Measurements from ENCODE around the gene GSK3B. TPM values are rescaled to one million over a fixed set of nuclear protein-coding genes. Genes with fewer than 3 reads are reported as not detected.

The GSK3B gene
- total RNA-seq, 2 donors from 2014 or later, result 28.7 to 39.3 TPM

DNA sequence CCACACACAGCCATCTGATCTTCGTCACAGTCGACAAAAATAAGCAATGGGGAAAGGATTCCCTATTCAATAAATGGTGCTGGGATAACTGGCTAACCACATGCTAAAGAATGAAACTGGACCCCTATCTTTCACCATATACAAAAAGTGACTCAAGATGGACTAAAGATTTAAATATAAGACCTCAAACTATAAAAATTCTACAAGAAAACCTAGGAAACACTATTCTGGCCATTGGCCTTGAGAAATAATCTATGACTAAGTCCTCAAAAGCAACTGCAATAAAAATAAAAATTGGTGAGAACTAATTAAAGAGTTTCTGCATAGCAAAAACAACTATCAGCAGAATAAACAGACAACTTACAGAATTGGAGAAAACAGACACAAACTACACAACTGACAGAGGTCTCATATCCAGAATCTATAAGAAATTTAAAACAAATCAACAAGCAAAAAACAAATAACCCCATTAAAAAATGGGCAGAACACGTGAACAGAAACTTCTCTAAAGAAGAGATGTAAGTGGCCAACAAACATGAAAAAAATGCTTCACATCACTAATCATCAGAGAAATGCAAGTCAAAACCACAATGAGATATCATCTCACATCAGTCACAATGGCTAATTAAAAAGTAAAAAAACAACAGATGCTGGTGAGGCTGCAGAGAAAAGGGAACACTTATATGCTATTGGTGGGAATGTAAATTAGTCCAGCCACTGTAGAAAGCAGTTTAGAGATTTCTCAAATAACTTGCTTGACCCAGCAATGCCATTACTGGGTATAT lies 208.3 kb downstream of the GSK3B start:
- no peaks in the 10 kb centered on the region for H3K9me3 ChIP-seq
- ATAC-seq (ENCODE audit: insufficient number of reproducible peaks, low FRiP score, low read depth), result no peak
- H3K4me1 ChIP-seq (ENCODE audit: control insufficient read depth in 1 of 2, low read depth in 2 of 2), result no peaks in the 10 kb centered on the region
- no peak for TF ChIP-seq CTCF (IDR thresholded peaks at IDR 0.05)
- H3K4me3 ChIP-seq, result no peak overlapping the region
- DNase-seq (ENCODE audit: low spot score), result no peak
- H3K36me3 ChIP-seq, result no peaks in the 10 kb centered on the region
- H3K27ac ChIP-seq, result no peak overlapping the region
- no peaks in the 10 kb centered on the region for H3K27me3 ChIP-seq (replicated peaks; ENCODE audit: insufficient read depth)

- Histone ChIP-seq H3K4me3 (no peak overlapping the region), H3K9me3 (no peaks in the 10 kb centered on the region), H3K27me3 (replicated peaks; ENCODE audit: insufficient read depth) (no peaks in the 10 kb centered on the region), H3K27ac (no peak overlapping the region), H3K36me3 (no peaks in the 10 kb centered on the region), H3K4me1 (ENCODE audit: control insufficient read depth in 1 of 2, low read depth in 2 of 2) (no peaks in the 10 kb centered on the region)
- no peak for ATAC-seq (ENCODE audit: insufficient number of reproducible peaks, low FRiP score, low read depth)
- no peak for TF ChIP-seq CTCF (IDR thresholded peaks at IDR 0.05)
- no peak for DNase-seq (ENCODE audit: low spot score)
Measured at GRCh38 chr3:119884161-119884557, 210.1 kb downstream of the GSK3B start.

- DNase-seq (ENCODE audit: low spot score), result no peak
- no peak for ATAC-seq (ENCODE audit: insufficient number of reproducible peaks, low FRiP score, low read depth)
- Histone ChIP-seq H3K36me3 (no peaks in the 10 kb centered on the region), H3K4me1 (ENCODE audit: control insufficient read depth in 1 of 2, low read depth in 2 of 2) (no peaks in the 10 kb centered on the region), H3K9me3 (no peaks in the 10 kb centered on the region), H3K27ac (no peak overlapping the region), H3K4me3 (no peak overlapping the region), H3K27me3 (replicated peaks; ENCODE audit: insufficient read depth) (no peaks in the 10 kb centered on the region)
- TF ChIP-seq CTCF (IDR thresholded peaks at IDR 0.05), result no peak
Measured at GRCh38 chr3:119883461-119884160, 210.6 kb downstream of the GSK3B start.

- no peaks in the 10 kb centered on the region for H3K36me3 ChIP-seq
- H3K4me3 ChIP-seq, result no peak overlapping the region
- TF ChIP-seq CTCF (IDR thresholded peaks at IDR 0.05), result no peak
- no peaks in the 10 kb centered on the region for H3K9me3 ChIP-seq
- no peak overlapping the region for H3K27ac ChIP-seq
- H3K27me3 ChIP-seq (replicated peaks; ENCODE audit: insufficient read depth), result no peaks in the 10 kb centered on the region
- ATAC-seq (ENCODE audit: insufficient number of reproducible peaks, low FRiP score, low read depth), result no peak
- no peak for DNase-seq (ENCODE audit: low spot score)
- H3K4me1 ChIP-seq (ENCODE audit: control insufficient read depth in 1 of 2, low read depth in 2 of 2), result no peaks in the 10 kb centered on the region
Measured at GRCh38 chr3:119880966-119881365, 213.3 kb downstream of the GSK3B start.

DNA sequence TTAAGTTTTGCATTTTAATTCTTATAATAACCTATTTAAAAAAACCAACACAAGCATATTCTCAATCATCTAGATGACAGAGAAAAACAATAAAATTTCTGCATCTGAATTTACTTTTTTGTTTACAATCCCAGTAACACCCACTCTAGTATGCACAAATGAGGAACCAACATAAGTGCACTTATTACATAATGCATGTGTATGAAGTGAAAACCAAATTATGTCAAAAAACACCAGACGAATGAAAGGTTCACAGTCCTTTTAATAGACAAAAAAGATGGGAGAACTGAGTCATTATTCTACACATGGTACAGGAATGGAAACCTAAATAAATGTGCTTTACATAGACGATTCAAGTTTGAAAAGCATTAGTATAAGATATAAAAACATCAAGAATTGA lies 220.6 kb downstream of the GSK3B start:
- Histone ChIP-seq H3K9me3 (no peaks in the 10 kb centered on the region), H3K27ac (no peak overlapping the region), H3K36me3 (no peaks in the 10 kb centered on the region), H3K4me3 (no peak overlapping the region), H3K27me3 (replicated peaks; ENCODE audit: insufficient read depth) (no peaks in the 10 kb centered on the region), H3K4me1 (ENCODE audit: control insufficient read depth in 1 of 2, low read depth in 2 of 2) (no peaks in the 10 kb centered on the region)
- TF ChIP-seq CTCF (IDR thresholded peaks at IDR 0.05), result no peak
- DNase-seq (ENCODE audit: low spot score) (no peak), ATAC-seq (ENCODE audit: insufficient number of reproducible peaks, low FRiP score, low read depth) (no peak)

Data from thoracic aorta (tissue), 2 donors.